ENCODE data around the gene FGD3.
A peak's percentile ranks its signal among the peaks of the same experiment; 100 is the strongest.
"Not testable (repeated sequence)": the region's sequence is repeated elsewhere in the genome, so short reads cannot be mapped to it uniquely, and the experiment has no call there.

The FGD3 gene, protein sequence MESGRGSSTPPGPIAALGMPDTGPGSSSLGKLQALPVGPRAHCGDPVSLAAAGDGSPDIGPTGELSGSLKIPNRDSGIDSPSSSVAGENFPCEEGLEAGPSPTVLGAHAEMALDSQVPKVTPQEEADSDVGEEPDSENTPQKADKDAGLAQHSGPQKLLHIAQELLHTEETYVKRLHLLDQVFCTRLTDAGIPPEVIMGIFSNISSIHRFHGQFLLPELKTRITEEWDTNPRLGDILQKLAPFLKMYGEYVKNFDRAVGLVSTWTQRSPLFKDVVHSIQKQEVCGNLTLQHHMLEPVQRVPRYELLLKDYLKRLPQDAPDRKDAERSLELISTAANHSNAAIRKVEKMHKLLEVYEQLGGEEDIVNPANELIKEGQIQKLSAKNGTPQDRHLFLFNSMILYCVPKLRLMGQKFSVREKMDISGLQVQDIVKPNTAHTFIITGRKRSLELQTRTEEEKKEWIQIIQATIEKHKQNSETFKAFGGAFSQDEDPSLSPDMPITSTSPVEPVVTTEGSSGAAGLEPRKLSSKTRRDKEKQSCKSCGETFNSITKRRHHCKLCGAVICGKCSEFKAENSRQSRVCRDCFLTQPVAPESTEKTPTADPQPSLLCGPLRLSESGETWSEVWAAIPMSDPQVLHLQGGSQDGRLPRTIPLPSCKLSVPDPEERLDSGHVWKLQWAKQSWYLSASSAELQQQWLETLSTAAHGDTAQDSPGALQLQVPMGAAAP

DNA sequence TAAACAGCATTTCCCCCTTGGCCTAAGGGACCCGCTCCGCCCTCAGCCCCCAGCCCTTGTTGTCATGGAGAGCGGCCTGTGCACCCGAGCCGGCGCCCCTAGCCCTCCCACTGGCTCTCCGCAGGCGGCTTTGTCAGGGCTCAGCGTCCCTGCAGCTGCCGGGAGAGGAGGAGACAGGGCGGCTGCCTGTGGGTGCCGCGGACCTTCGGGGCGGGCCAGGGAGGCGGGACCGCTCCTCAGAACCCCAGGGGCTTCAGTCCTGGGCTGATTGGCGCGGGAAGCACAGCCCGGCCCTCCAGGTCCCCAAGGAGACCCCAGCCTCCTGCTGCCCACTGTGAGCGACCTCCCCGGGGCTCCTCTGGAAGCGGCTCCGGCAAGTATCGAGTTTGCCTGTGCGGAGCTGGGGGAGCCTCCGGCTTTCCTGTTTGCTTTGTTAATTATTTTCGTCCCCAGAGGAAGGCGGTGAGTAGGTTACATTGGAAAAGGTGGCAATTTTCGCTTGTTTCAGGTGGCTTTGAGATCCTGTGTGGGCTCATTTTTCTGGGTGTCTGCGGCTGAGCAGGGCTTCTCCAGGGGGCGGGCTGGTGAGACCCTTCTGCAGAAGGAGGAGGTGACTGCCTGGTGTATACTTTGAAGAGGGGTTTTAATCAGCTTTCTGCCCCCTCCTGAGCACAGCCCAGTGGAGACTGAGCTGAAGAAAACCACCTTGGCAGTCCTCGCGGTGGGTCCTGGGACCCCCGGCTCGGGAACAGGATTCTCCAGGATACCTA, at the start of gene FGD3:
Gene FGD3 (plus strand): TSS at position 256 of the 770 bp plus-strand sequence. CDS start 28,734 bp downstream, outside the sequence.
- peak; percentile 65 for DNase-seq

DNA sequence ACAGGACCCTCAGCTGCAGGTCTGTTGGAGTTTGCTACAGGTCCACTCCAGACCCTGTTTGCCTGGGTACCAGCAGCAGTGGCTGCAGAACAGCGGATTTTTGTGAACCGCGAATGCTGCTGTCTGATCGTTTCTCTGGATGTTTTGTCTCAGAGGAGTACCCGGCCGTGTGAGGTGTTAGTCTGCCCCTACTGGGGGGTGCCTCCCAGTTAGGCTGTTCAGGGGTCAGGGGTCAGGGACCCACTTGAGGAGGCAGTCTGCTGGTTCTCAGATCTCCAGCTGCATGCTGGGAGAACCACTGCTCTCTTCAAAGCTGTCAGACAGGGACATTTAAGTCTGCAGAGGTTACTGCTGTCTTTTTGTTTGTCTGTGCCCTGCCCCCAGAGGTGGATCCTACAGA, 42.2 kb upstream of the FGD3 start:
- DNase-seq = not testable (repeated sequence)

DNA sequence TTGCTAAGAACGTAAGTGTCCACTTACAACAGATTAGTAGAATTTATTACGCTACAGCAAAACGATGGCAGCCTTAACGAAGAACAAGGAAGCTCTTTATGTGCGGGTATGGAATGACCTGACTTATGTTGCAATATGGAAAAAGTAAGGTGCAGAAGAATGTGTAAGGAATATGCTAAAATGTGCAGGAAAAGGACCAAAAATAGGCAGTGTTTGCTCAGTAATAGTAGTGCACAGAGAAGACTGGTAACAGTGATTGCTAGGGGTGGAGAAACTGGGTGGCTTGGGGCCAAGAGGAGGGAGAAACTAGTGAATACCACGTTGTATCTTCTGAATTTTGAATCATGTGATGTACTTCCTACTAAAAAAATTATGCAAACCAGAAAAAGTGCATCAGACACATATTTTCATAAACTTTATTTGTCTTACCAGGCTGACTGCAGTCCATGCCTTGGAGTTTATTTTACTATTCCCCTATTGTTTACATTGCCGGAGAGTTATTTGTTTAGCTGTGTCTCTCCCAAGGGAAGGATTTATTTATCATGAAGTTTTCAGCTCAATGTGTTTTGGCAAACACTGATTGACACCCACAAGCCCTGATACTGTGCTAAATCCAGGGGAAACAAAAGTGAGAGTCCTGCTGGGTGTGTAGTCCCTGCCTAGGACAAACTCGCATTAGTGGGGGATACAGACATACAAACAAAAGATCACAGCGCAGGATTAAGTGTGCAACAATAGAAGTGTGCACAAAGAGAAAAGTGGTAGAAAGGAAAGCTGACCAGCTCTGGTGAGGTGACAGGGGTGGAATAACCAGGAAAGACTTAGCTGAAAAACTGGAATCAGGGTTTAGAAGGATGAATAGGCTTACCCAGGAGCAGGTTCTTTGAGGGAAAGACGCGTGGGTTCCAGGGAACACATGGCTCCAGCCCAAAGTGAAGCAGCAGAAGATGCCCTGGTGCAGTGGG, 35.5 kb upstream of the FGD3 start:
- DNase-seq = no peak

DNA sequence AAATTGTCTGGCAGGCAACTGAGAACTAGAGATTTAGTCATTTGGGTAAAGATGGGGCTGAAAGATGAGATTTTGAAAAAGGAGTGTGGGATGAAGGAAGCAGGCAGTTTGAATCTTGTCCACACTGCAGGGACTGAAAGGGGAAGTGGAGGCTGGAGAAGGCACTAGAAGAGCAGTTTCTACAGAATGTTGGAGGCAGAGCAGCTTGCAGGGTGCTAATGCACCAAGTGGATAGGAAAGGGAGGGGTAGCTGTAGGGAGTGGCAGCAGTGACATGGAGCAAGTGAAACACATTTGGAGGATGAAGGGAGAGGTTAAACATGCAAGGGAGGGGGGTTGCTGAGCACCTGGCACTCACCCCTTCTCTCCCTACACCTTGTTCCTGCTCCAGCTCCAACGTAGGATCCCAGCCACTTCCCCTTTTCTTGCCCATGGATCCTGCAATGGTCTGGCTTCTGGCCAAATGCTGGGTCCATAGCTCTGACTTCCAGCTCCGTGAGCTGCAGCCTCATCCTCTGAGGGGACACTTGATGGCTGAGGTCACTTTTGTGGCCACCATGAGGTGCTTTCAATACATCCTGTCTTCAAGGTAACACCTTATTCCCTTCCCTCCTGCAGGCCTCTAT, 30.0 kb upstream of the FGD3 start:
- DNase-seq = no peak

DNA sequence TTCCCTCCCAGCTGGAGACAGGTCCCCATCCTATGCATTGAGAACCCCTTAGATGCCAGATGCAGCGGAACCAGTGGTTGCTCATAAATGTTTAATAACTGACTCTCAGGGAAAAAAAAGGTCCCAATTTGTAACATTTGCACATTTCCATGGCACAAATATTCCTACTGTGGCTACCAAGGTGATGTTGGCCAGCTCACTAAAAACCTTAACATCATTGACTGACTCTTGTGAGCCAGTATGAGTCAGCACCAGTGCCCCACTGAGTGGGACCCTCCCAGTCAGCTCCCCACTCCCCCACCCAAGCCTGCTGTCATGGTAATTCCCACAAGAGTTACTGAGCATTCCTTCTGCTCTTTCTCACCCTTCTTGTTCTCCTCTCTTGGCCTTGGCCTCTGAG, 26.9 kb upstream of the FGD3 start:
- no peak for DNase-seq

DNA sequence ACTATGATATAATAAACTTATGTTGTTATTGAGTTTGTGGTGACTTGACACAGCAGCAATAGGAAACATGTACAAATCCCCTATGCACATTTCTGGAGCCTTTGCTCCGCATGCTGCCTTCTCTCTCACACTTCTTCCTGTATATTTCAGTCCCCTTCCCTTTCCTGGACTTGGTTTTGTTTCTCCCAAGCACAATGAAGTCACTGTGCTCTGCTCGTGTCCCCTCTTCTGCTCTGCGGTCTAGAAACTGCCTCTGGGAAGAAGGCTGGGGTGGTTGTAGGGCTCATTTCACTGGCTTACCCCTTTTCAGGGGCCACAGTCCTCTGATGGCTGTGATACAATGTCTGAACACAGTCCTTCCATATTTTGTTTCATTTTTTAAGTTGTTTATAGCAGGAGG, 15.7 kb upstream of the FGD3 start:
- no peak for DNase-seq

DNA sequence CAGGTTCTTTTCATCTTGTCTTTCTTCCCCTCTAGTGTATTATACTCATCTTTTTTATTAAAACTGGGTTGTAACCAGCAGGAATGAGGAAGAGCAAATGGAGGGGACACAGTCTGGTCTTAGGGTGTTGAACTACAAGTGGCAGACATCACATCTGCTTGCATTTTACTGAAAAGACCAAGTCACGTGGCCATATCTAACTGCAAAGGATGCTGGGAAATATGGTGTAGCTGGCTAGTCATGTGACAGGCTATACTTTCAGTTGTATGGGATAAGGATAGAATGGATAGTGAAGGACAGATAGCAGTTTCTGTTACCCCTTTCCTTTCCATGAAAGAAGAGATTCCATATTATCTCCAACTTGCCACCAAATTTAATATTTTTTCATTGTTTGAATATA, 13.0 kb upstream of the FGD3 start:
- no peak for DNase-seq

DNA sequence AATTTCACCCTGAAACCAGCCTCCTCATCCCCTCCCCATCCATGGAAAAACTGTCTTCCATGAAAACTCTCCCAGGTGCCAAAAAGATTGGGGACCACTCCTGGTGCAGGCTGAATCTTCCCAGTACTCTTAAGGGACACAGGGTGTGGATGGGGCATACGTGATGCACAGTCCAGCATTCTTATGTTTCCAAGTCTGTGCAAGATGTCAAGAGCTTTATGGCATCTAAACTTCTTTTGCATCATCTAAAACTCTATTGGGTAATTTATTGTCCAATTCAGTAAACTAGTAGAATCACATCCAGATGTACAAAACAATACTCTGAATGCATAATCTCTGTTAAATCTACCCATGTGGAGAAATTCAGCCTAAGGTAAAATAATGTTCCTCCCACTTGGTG, 9.3 kb upstream of the FGD3 start:
- DNase-seq = no peak

DNA sequence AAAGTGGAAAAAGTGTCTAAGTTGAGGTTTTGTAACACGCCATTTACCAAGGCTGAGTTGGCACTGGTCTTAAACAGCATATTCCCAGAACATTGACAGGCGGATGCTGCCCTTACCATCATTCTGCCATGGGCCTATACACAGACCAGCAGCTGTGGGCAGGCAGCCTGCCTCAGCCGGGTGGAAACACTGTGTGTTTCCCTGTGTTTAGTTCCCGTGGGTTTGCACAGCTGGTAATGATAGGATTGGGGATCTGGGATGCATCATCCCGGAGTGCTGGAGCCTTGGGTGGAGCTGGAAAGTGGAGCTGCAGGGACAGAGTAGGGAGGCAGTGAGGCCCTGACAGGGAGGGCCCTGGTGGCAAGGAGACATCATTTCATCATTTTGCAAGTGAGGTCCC, 5.5 kb upstream of the FGD3 start:
- no peak for DNase-seq

DNA sequence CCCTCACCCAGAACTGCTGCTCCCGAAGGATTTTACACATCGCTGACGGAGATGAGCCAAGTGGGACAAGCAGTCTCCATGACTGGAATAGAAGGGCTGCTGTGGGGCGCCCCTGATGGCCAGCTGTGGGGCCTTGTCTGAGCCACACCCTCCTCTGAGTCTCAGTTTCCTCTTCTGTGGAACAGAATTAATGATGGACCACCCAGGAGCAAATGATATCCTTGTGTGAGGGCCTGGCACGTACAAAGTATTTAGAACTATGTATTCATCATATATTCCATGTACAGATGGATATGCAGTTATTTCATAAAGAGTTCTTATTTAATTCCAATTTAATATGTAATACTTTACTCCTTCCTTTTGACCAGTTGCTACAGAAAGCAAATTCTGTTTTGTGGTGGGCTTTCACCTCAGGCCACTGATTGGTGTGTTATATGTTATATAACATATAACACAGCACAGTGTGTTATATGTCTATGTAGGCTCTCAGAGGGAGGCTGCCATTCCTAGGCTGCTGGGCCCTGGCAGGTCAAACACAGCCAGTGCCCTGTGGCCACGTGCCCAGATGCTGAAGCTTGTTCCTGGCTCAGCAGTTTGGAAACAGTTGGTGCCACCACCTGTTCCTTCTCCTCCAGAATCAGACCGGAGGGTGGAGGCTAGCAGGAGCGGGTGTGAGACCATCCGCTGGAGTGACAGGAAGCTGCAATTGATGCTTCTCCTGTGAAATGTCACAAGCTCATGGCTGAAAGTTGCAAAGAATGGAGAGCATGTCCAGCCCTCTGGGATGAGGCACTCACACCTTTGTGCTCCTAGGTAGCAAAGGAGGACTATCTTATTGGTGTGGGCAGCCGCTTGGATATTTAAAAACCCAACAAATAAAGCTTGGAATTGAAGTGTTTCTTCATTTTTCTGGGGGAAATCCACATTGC, 4.4 kb upstream of the FGD3 start:
- DNase-seq = no peak

DNA sequence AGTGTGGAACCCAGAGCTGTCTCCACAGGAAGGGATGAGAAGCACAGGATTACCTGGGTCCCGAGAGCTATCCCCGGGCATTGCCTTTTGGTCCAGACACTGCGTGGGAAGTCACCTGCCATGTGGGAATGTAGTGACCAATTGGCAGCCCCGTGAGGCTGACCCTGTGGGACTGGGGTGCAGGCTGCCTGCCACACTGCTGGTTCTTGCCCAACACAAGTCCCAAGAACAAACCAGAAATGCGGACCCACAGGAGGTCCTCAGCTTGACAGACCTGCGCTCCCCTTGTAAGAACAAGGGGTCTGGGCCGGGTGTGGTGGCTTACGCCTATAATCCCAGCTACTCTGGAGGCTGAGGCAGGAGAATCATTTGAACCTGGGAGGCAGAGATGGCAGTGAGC, 2.4 kb upstream of the FGD3 start:
- no peak for DNase-seq

DNA sequence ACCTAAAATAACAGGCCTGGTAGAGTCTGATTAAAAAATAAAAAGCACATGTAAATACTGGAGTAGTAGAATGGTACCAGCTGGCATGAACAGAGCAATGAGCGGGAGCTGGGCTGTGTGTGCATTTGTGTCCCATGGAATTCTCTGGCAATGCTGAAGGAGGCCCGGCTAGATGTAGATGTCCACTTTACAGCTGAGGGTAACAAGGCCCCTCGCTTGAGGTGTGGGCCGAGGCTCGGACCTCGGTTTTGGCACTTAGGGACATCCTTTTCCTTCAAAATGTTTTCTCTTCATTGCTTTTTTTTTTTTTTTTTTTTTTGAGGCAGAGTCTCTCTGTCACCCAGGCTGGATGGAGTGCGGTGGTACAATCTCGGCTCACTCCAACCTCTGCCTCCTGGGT, 1.5 kb upstream of the FGD3 start:
- DNase-seq = no peak

DNA sequence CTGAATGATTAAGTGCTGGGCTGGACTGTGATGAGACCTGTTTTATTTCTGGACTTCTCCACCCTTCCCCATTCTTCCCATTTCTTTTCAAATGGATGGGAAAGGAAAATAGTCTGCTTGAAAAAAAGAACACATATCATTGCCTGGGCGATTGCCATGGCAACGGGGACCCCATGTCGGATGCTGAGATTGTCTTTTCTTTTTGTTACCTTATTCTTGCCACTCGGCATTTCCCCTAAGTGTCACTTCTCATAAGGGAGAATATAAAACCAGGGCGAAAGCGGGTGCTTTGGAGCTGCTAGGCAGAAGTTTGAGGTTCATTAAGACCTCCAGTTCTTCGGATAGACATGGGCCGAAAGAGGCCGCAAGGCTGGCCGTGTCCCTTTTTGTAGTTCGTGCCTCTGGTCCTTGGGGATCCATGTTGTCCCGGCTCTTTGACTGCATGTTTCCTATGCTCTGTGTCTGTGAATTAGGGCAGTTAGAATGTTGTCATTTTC, 763 bp downstream of the FGD3 start:
- no peak for DNase-seq

DNA sequence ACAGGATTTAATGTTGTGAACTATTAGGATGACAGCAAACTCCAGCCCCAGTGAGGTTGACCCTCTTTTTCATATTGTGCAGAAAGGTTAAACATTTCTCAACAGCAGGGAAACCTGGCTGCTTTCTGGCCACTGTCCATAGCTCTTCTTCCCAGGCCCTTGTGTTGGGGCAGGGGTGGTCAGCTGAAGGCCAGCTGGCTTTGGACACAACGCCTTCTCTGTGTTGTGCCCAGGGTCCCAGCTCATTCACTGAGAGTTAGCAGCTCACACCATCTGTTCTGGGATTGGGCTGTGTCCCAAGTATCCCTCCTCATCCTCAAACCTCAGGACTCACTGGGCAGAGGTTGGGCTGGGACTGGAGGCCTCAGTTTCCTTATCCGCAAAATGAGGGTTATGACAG, 1.3 kb downstream of the FGD3 start:
- DNase-seq = no peak

DNA sequence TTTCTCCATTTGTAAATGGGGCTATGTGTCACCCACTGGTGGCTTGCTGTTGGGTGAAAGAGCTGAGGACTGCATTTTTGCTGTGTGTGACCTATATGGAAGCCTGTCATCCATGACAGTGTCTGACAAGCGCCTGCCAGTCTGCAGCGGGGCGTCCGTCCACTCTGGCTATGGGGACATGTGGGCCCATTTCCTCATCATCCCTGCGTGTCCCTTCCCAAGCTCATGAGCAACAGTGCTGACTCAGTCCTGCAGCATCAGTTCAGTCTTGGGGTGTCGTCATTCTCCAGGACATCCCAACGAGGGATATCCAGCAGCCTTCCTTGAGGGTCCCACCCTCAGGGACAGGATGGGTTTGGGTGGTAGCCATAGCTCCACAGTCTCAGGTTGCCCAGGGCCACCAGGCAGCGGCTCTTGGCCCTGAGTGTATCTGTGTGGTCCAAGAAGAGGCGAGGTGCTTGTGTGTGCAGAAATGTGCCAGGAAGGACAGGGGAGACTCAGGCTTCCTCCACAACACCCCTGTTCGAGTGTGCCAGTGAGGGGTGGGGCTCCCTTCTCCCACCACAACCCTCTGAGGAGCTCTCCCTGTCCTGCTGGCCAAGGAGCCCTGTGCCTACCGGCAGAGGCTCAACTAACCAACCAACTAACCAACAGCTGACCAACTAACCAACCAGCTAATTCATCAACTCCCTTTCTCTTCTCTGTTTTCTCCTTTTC, 2.1 kb downstream of the FGD3 start:
- no peak for DNase-seq

DNA sequence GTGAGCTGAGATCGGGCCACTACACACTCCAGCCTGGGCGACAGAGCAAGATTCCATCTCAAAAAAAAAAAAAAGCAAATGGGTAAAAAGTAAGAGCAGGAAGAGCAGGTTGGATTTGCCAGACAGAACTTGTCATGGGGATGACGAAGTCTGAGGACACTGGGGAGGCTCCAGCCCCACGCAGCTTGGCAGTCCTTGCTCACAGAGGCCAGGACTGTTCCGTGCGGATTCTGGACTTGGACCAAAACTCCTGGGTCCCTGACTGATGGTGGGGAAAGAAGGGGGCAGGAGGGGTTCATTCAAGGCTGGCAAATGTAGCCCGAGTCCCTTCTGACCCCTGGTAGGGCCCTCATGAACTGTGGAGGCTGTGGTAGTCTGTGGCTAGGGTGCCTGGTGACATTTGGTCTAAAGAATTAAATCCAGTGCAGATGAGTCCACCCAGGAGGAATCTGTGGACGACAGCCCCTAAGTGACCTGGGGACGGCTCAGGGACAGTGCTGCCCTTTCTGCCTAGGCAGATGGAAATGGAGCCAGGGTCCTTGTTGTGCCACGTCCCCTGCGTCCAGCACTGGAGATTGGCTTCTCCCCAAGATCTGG, 3.1 kb downstream of the FGD3 start:
- DNase-seq = no peak

DNA sequence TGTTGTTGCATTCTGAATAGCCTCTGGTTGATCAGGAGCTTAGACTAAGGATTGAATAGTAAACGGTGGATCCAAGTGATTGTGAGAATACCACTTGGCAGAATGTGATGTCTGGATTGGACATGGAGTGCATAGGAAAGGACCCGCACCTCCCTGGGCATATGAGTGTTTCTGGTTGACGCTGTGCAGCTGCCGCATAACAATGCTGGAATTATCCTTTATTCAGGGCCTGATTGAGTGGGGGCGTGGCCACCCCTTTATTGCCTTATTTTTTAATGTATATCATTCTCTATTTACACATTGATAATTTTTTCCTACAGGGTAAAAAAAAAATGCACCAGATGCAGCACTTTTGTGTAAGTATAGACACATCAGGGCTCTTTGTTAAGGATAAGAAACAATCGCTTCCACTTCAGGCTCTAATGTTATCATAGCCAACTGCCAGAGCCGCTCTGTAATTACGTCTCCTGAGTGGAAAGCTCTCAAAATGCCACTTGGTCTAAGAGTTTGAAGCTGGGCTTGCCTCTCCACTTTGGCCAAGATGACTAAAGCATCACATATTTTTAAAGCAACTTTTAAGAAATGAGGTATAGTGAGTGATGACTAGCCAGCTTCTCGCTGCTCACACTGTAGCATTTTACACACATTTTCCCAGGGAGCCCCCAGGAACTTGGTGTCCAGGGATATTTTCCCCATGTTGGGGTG, 5.7 kb downstream of the FGD3 start:
- DNase-seq = no peak

DNA sequence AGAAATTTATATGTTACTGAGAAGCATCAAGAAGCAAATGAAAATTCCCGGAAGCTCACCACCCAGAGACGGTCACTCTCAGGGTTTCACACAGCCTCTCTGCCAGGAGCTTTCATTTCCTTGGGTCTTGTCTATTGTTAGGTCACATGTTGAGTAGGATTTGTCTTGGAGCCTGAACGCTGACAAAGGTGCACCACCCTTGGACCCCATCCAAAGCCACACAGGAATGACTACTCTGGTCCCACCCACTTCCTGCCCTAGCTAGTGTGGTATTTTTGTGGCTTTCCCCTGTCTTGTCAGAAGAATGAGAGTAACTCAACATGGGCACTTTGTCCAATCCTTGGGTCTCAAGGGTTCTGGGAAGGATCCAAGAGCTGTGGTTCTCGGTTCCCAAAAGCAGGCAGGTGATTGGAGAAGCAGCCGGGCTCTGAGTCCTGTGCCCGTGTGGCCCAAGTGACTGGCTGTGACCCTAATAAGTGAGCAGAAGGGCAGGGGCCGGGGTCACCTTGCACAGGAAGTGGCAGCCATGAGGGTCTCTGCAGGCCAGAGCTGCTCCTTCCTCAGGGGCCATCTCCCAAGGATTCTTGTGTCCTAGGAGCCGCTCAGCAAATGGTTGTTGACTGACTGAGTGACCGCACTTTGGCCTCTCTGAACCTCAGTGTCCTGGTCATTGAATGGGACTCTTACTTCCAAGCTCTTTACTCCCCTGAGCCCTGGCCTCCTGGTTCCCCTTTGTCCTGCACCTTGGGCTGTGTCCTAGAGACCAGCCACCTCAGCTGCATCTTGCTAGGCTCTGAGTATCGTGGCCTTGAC, 6.9 kb downstream of the FGD3 start:
- DNase-seq = peak; percentile 83

Measured in stimulated activated CD8-positive, alpha-beta memory T cell treated with anti-CD3 and anti-CD28 coated beads, Interleukin-4, amount 100 ng/mL, for 48 hours (primary cell).